Lower leg skin (tissue), 4 donors: ENCODE results near the gene LTB4R. TPM values are rescaled to one million over a fixed set of nuclear protein-coding genes. Genes with fewer than 3 reads are reported as not detected.

Experiments used
- DNase-seq, 2 donors: peaks; one replicate each; pipeline ENCODE4 v3.0.0-alpha.2; 2019; ENCODE audit warnings: low spot score in 2 of 2
- H3K4me3 ChIP-seq: fragments of 200-600 bp; sonication (generic); 2 replicates; pipeline ENCODE4 v1.5.1; 2017; ENCODE audit warnings: mild to moderate bottlenecking, low read depth; ENCODE audit not compliant: poor library complexity, severe bottlenecking
- POLR2A ChIP-seq, 2 donors: fragments of 450-650 bp; IDR thresholded peaks; one replicate each; pipeline ENCODE4 v1.6.1; 2016 to 2017; ENCODE audit warnings: antibody characterized with exemption in 2 of 2, mild to moderate bottlenecking in 1 of 2, moderate library complexity in 1 of 2
- WGBS, 2 donors: methylation state at CpG; one replicate each; pipeline ENCODE4 v1.1.5; 2018; 5-methylcytosine and 5-hydroxymethylcytosine counted together
- intact Hi-C: fragments of 100-400 bp; cut with DNase I; formaldehyde crosslinking; loops from one replicate; pipeline ENCODE4 v1.15.0; 2023; ENCODE audit warnings: low total_unique reads
- total RNA-seq, 4 donors: library from RNA; depleted of rRNA; stranded (reverse); fragments of >200 nt; gene quantifications; one replicate each; pipeline ENCODE4 v1.1.0, GENCODE V29; 2016
- TF ChIP-seq, protein P1 (sequence below), 3 donors: fragments of 450-650 bp; IDR thresholded peaks; one replicate each; pipeline ENCODE4 v1.5.1; 2016; ENCODE audit warnings: antibody characterized with exemption in 3 of 3, mild to moderate bottlenecking in 3 of 3, moderate library complexity in 2 of 3

The LTB4R gene
- total RNA-seq, 4 donors from 2014 or later = 58.9 to 118 (median 70.9) TPM

DNA sequence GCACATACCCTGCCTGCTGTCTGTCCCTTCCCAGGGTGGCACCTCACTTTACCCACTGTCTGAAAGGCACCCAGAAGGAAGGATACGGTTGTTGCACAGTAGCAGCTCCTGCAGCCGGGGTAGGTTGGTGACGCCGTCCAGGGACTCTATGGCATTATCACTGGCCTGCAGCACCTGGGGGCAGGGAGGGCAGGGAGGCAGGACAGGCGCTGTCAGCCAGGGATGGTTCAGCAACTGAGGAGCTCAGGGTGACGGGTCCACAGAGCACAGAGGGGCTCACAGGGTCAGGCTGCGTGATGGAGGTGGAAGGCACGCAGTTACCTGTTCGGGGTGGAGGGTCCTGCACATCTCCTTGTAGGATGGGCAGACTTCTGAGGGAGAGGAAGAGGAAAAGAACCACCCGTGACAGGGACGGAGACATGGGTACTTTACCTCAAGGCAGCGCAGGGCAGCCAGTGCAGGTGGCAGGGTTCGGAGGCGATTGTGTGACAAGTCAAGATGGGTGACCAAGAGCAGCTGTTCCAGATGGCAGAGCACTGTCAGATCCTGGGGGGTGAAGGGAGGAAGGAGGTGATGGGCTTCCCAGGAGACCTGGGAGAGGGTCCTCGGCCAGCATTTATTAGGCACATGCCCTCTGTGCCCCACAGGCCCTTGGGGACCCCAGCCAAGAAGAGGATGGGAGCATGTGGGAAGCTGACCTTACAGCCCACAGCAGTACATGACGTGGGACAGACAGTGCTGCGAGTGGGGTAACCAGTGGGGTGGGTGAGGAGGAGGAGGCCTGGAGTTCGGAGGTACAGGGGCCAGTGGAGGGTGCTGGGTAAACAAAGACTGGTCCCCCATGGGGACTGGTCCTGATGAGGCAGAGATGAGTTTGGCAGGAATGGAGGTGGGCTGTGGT, 44.7 kb upstream of the LTB4R start:
- no peak overlapping the region for H3K4me3 ChIP-seq
- no peak for DNase-seq
- no peak for TF ChIP-seq POLR2A (IDR thresholded peaks at IDR 0.05)
- TF ChIP-seq, protein P1, sequence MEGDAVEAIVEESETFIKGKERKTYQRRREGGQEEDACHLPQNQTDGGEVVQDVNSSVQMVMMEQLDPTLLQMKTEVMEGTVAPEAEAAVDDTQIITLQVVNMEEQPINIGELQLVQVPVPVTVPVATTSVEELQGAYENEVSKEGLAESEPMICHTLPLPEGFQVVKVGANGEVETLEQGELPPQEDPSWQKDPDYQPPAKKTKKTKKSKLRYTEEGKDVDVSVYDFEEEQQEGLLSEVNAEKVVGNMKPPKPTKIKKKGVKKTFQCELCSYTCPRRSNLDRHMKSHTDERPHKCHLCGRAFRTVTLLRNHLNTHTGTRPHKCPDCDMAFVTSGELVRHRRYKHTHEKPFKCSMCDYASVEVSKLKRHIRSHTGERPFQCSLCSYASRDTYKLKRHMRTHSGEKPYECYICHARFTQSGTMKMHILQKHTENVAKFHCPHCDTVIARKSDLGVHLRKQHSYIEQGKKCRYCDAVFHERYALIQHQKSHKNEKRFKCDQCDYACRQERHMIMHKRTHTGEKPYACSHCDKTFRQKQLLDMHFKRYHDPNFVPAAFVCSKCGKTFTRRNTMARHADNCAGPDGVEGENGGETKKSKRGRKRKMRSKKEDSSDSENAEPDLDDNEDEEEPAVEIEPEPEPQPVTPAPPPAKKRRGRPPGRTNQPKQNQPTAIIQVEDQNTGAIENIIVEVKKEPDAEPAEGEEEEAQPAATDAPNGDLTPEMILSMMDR (IDR thresholded peaks at IDR 0.05) = no peak
- 86 to 91% methylated on average over 18 of the region's 18 CpGs for WGBS, 2 donors
- intact Hi-C loops = no loop called here

DNA sequence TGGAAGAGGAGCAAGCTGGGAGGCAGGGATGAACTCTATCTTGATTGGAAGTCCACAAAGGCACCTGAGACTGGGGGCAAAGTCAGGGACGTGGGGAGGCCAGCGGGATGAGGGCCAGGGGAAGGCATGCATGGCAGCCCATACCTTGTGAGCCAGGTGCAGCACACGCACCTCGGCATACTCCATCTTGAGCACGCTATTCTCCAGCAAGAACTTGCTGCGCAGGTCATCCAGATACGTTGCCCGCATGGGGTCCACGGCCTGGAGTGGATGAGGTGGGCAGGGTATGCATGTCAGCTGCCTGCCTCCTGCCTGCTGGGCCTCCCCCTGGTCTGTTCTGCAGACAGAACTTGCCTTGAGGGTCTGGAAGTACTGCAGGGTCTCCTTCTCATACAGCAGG, 43.8 kb upstream of the LTB4R start:
- no peak for DNase-seq
- intact Hi-C loops = no loop called here
- H3K4me3 ChIP-seq = no peak overlapping the region
- no peak for TF ChIP-seq POLR2A (IDR thresholded peaks at IDR 0.05)
- TF ChIP-seq, protein P1 (IDR thresholded peaks at IDR 0.05) = no peak
- 88 to 93% methylated on average over 9 of the region's 9 CpGs for WGBS, 2 donors

DNA sequence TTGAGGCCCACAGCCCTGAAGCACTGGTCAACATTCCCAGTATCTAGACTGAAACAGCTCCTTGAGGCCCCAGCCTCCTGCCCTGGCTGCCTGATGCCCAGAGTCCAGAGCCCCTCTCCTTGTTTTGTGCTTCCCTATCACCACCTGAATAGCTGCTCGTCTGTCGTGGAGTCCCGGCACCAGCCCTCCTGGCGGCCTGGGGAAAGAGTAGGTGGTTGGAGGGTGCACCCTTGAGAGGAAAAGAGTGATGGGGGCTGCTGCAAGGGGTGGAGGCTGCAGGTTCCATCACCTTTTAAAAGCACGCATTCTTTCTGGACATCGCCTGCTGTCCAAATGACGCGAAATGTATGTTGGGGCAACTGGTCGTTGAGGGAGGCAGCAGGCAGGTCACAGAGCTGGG, 43.1 kb upstream of the LTB4R start:
- no peak overlapping the region for H3K4me3 ChIP-seq
- TF ChIP-seq, protein P1 (IDR thresholded peaks at IDR 0.05) = no peak
- no peak for TF ChIP-seq POLR2A (IDR thresholded peaks at IDR 0.05)
- no peak for DNase-seq
- WGBS, 2 donors = 89 to 93% methylated on average over 9 of the region's 9 CpGs
- intact Hi-C loops = no loop called here

- WGBS, 2 donors = 88 to 91% methylated on average over 8 of the region's 8 CpGs
- TF ChIP-seq, protein P1 (IDR thresholded peaks at IDR 0.05) = no peak
- TF ChIP-seq POLR2A (IDR thresholded peaks at IDR 0.05) = no peak
- intact Hi-C loops = no loop called here
- DNase-seq = no peak
- no peak overlapping the region for H3K4me3 ChIP-seq
Measured at GRCh38 chr14:24269368-24269767, 41.9 kb upstream of the LTB4R start.

GRCh38 chr14:24269910-24270536, 41.3 kb upstream of the LTB4R start:
- DNase-seq = no peak
- 94% methylated on average over 14 of the region's 14 CpGs for WGBS, 2 donors

More at GRCh38 chr14:24269910-24270536, 41.3 kb upstream of the LTB4R start:
- no peak for TF ChIP-seq POLR2A (IDR thresholded peaks at IDR 0.05)
- TF ChIP-seq, protein P1 (IDR thresholded peaks at IDR 0.05) = no peak
- no peak overlapping the region for H3K4me3 ChIP-seq
- intact Hi-C loops = no loop called here
